Duodenal mucosa (tissue), 2 donors: Measurements from ENCODE around the gene FAM13A.
A peak's percentile ranks its signal among the peaks of the same experiment; 100 is the strongest.

Experiments
- H3K27ac ChIP-seq: one replicate; pipeline ENCODE4 v1.7.0; 2013; ENCODE audit warnings: low read depth, low read length
- H3K27me3 ChIP-seq, 2 donors: one replicate each; pipeline ENCODE4 v1.7.0; 2013; ENCODE audit warnings: low read length in 2 of 2, control low read depth in 1 of 2; ENCODE audit not compliant: insufficient read depth in 2 of 2, control insufficient read depth in 1 of 2
- H3K36me3 ChIP-seq, 2 donors: one replicate each; pipeline ENCODE4 v1.7.0; 2013; ENCODE audit warnings: low read length in 2 of 2, control low read depth in 1 of 2; ENCODE audit not compliant: insufficient read depth in 2 of 2, control insufficient read depth in 1 of 2
- H3K4me1 ChIP-seq, 2 donors: one replicate each; pipeline ENCODE4 v1.7.0; 2013; ENCODE audit warnings: low read length in 2 of 2, control low read depth in 1 of 2; ENCODE audit not compliant: insufficient read depth in 2 of 2, control insufficient read depth in 1 of 2
- H3K4me3 ChIP-seq, 2 donors: one replicate each; pipeline ENCODE4 v1.7.0; 2013; ENCODE audit warnings: low read length in 2 of 2, low read depth in 1 of 2
- H3K9ac ChIP-seq, 2 donors: one replicate each; pipeline ENCODE4 v1.7.0; 2013; ENCODE audit warnings: low read length in 2 of 2, low read depth in 1 of 2
- H3K9me3 ChIP-seq, 2 donors: one replicate each; pipeline ENCODE4 v1.7.0; 2013; ENCODE audit warnings: low read length in 2 of 2, control low read depth in 1 of 2; ENCODE audit not compliant: control insufficient read depth in 1 of 2

FAM13A gene

DNA sequence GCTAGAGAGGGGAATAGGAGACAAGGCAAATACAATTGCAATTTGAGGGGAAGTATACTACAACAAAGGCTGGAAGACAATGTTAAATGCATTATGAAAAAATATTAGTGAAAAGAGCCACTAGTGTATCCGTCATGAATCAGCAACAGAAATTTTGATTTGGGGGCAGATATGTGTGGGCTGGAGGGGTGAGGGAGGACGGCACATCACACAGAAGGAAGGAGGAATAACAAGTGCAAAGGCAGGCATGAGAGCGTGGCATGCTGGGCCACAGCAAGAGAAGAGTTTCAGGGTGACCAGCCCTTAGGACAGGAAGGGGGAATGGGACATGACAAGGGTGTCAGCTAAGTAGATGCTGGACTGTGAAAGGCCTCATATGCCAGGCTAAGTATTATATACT, 295.6 kb downstream of the FAM13A start:
- H3K27ac ChIP-seq = no peak overlapping the region
- H3K27me3 ChIP-seq = no peaks in the 10 kb centered on the region
- H3K4me3 ChIP-seq = no peak overlapping the region
- peaks cover 0 to 7% of the 10 kb centered on the region in 2 donors for H3K4me1 ChIP-seq
- H3K9ac ChIP-seq = no peak overlapping the region
- H3K36me3 ChIP-seq = peaks cover 22 to 43% of the 10 kb centered on the region in 2 donors
- H3K9me3 ChIP-seq = no peaks in the 10 kb centered on the region

- H3K27me3 ChIP-seq = no peaks in the 10 kb centered on the region
- peaks cover 5 to 13% of the 10 kb centered on the region in 2 donors for H3K4me1 ChIP-seq
- H3K36me3 ChIP-seq = peaks cover 18 to 34% of the 10 kb centered on the region in 2 donors
- no peak overlapping the region for H3K4me3 ChIP-seq
- H3K9me3 ChIP-seq = no peaks in the 10 kb centered on the region
- H3K9ac ChIP-seq = no peak overlapping the region
- H3K27ac ChIP-seq = no peak overlapping the region
These were observed 297.1 kb downstream of the FAM13A start for GRCh38 chr4:88759895-88760290.

DNA sequence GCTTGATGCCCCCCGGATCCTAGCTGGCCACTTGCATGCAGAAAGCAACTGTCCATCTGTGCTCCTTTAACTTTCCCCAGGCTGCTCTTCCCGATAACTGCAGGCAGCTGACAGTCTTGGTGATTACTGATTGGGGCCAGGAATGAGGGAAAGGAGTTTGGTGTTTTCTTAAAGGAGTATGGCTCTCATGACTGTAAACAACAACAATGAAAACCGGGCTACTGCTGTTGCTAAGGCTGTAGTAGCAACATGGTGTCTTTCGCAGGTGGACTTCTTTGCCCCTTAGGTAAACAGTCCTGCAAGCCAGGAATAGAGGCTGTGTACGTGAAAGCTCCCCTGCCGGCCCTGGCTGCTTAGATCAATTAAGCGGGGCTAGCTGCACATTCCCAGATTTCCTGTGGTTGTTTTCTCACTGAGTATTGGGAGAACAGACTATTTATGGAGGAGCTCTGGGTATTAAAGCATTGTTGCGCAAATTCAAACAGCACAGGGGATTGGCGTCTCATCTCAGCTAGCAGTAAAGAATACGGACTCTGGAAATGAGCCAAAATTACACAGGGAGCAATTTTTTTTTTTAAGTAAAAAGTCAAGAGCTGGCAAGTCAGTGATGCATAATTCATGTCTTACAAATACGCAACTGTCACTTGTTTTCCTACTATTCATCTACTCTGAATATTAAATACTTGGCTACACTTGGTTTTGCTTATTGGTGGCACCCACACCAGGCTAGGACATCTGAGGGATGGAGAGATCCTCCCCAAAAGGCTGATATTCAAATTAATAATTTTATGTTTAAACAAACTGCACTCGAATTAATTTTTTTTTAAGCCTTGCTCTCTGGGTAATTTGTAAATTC, 297.7 kb downstream of the FAM13A start:
- Histone ChIP-seq H3K4me1 (peaks cover 6 to 19% of the 10 kb centered on the region in 2 donors), H3K4me3 (no peak overlapping the region), H3K27me3 (no peaks in the 10 kb centered on the region), H3K9ac (no peak overlapping the region), H3K27ac (no peak overlapping the region), H3K9me3 (no peaks in the 10 kb centered on the region), H3K36me3 (peaks cover 18 to 34% of the 10 kb centered on the region in 2 donors)

GRCh38 chr4:88758264-88758663, 298.7 kb downstream of the FAM13A start:
- Histone ChIP-seq H3K36me3 (peaks cover 18 to 32% of the 10 kb centered on the region in 2 donors), H3K4me1 (peaks cover 8 to 29% of the 10 kb centered on the region in 2 donors), H3K9ac (no peak overlapping the region), H3K27me3 (no peaks in the 10 kb centered on the region), H3K4me3 (no peak overlapping the region), H3K9me3 (no peaks in the 10 kb centered on the region), H3K27ac (no peak overlapping the region)

DNA sequence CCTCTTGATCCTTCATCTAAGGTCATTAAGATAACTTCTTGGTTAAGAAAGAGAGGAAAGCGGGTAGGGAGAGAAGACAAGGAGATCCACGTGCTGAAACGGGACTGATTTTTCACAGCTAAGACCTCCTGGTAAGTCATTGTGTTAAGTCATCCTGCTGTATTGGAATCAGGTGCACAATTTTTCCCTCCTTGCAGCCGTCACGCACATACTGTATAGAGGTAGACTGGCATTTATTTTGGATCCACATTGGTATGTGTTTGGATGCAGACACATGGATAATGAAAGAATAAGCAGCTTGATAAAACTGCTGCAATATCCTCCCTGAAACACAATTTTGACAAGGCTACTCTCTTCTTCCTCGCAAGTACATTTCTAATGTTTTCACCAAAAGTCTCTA, 299.2 kb downstream of the FAM13A start:
- no peaks in the 10 kb centered on the region for H3K27me3 ChIP-seq
- H3K36me3 ChIP-seq = peaks cover 13 to 31% of the 10 kb centered on the region in 2 donors
- H3K4me3 ChIP-seq = no peak overlapping the region
- no peaks in the 10 kb centered on the region for H3K9me3 ChIP-seq
- H3K4me1 ChIP-seq = peaks cover 10 to 33% of the 10 kb centered on the region in 2 donors
- H3K9ac ChIP-seq = no peak overlapping the region
- H3K27ac ChIP-seq = no peak overlapping the region

GRCh38 chr4:88757067-88757466, 299.9 kb downstream of the FAM13A start:
- H3K9ac ChIP-seq = no peak overlapping the region
- no peak overlapping the region for H3K4me3 ChIP-seq
- H3K27me3 ChIP-seq = no peaks in the 10 kb centered on the region
- H3K9me3 ChIP-seq = no peaks in the 10 kb centered on the region
- no peak overlapping the region for H3K27ac ChIP-seq
- H3K36me3 ChIP-seq = peaks cover 13 to 30% of the 10 kb centered on the region in 2 donors
- peaks cover 10 to 38% of the 10 kb centered on the region in 2 donors for H3K4me1 ChIP-seq

DNA sequence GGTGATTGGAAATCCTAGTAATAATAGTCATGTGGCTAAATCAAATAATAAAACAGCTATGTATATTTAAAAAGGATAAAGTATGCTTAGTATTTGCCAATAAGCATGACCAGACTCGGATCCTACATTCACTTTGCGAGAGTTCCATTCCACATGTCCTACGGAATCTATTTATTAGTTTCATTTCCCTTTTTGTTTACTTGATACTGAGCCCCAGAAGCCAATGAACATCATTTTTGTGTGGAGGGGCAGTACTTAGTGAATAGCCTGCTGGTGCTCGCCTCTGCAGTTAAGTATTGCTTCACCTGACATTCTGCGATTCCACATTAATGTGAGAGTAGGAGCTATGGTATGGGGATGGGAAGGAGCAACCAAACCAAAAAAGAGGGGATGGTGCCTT, 300.8 kb downstream of the FAM13A start:
- Histone ChIP-seq H3K4me1 (peaks cover 10 to 38% of the 10 kb centered on the region in 2 donors), H3K36me3 (peaks cover 10 to 27% of the 10 kb centered on the region in 2 donors), H3K4me3 (no peak overlapping the region), H3K27me3 (no peaks in the 10 kb centered on the region), H3K9ac (no peak overlapping the region), H3K27ac (no peak overlapping the region), H3K9me3 (no peaks in the 10 kb centered on the region)

GRCh38 chr4:88755454-88755853, 301.5 kb downstream of the FAM13A start:
- Histone ChIP-seq H3K4me1 (peaks cover 10 to 38% of the 10 kb centered on the region in 2 donors), H3K9ac (no peak overlapping the region), H3K4me3 (peak overlapping the region in 1 of 2 donors; percentile 19), H3K36me3 (peaks cover 9 to 33% of the 10 kb centered on the region in 2 donors), H3K27me3 (no peaks in the 10 kb centered on the region), H3K27ac (no peak overlapping the region), H3K9me3 (no peaks in the 10 kb centered on the region)

DNA sequence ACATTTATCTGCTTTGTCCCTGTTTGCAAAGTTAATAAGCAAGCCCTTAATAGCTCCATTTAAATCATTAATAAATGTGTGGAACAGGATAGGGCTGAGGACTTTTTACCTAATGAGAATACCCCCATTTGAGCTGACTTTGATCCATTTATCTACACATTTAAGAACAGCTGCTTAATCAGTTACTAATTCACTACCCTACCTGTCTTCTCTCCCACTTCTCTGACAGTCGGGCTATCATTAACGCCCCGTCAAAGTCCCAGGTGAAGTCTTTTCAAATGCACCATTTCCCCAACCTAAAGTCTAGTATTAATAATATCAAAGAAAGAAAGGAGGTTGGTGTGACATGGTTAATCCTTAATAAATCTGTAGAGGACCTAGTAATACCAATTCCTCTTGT, 302.2 kb downstream of the FAM13A start:
- Histone ChIP-seq H3K4me3 (peak overlapping the region in 1 of 2 donors; percentile 19), H3K9ac (no peak overlapping the region), H3K27me3 (no peaks in the 10 kb centered on the region), H3K4me1 (peaks cover 10 to 38% of the 10 kb centered on the region in 2 donors), H3K27ac (no peak overlapping the region), H3K36me3 (peaks cover 16 to 40% of the 10 kb centered on the region in 2 donors), H3K9me3 (no peaks in the 10 kb centered on the region)

DNA sequence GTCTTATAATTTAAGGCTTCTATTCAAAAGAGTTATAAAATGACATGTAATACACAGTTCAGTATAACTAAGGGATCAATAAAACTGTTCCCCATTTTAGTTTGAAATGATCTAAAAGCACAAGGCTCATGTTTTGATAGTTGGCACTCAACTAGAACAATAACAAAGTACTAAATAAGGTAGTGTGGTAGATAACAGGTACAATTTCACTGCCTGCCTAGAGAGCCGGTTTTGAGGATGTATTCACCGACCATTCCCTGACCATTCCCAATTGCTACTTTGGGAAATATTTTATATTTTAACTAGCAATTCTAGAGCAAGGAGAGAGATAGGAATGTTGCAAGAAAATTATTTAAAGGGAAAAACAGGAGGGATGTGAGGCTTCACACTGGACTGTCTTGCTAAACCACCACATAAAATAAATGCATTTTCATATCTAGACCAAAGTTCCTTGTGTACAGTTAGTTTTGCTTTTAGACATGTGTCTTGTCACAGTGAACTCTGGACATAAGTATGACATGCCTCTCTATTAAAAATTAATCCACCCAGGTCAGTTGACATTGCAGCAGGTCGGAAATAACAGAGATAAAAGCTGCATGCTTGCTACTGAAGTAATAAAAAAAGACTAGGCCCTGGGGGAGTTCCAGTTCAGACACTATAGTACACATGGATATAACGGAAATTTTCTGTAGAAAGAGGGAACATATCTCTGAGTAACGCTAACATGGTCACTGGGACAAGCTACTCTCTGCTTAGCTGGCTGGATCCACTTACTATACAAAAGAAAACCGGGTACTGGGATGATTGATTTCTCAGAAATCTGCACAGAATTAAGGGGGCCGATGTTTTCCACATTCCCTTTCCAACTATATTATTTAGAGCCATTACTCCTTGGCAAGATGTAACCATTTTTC, 303.1 kb downstream of the FAM13A start:
- H3K27ac ChIP-seq = no peak overlapping the region
- H3K4me1 ChIP-seq = peaks cover 10 to 36% of the 10 kb centered on the region in 2 donors
- no peak overlapping the region for H3K4me3 ChIP-seq
- peaks cover 20 to 43% of the 10 kb centered on the region in 2 donors for H3K36me3 ChIP-seq
- no peaks in the 10 kb centered on the region for H3K9me3 ChIP-seq
- H3K27me3 ChIP-seq = no peaks in the 10 kb centered on the region
- no peak overlapping the region for H3K9ac ChIP-seq
